Right lobe of liver (tissue), 6 donors: ENCODE data around the gene DOCK3. TPM values are rescaled to one million over a fixed set of nuclear protein-coding genes. Genes with fewer than 3 reads are reported as not detected.

Experiments used
- ATAC-seq, 4 donors: fragments of 200-7000 bp; cut with Tn5 transposase; one replicate each; pipeline ENCODE4 v1.9.1; 2020; ENCODE audit warnings: mild to moderate bottlenecking in 4 of 4, moderate library complexity in 4 of 4
- DNase-seq, 3 donors: peaks; one replicate each; pipeline ENCODE4 v3.0.0-alpha.2; 2020
- H3K27ac ChIP-seq, 3 donors: fragments of 200-600 bp; one replicate each; pipeline ENCODE4 v1.8.0; 2022
- H3K27me3 ChIP-seq, 2 donors: fragments of 200-600 bp; one replicate each; pipeline ENCODE4 v1.8.0; 2022
- H3K36me3 ChIP-seq, 4 donors: fragments of 200-600 bp; sonication (generic) in 1 of 4; one replicate each; pipeline versions ENCODE4 v1.5.1 to v1.8.0; 2017 to 2022; ENCODE audit warnings: control low read depth in 1 of 4
- H3K4me1 ChIP-seq, 4 donors: fragments of 200-600 bp; sonication (generic) in 1 of 4; one replicate each; pipeline versions ENCODE4 v1.5.1 to v1.8.0; 2017 to 2022; ENCODE audit warnings: control low read depth in 1 of 4
- H3K4me3 ChIP-seq, 3 donors: fragments of 200-600 bp; one replicate each; pipeline ENCODE4 v1.8.0; 2022
- H3K9me3 ChIP-seq, 4 donors: fragments of 200-600 bp; sonication (generic) in 1 of 4; one replicate each; pipeline versions ENCODE4 v1.5.1 to v1.8.0; 2017 to 2022; ENCODE audit warnings: control low read depth in 1 of 4
- POLR2A ChIP-seq: fragments of 450-650 bp; IDR thresholded peaks from one replicate; pipeline ENCODE4 v1.6.1; 2017; ENCODE audit warnings: antibody characterized with exemption, mild to moderate bottlenecking
- WGBS: methylation state at CpG from one replicate; pipeline ENCODE4 v1.1.6; 2018; ENCODE audit warnings: low coverage, low lambda C conversion rate; ENCODE audit not compliant: insufficient coverage; ENCODE audit errors: missing lambda C conversion rate; 5-methylcytosine and 5-hydroxymethylcytosine counted together
- intact Hi-C, 2 donors: fragments of 100-400 bp; cut with DNase I; formaldehyde crosslinking; loops; one replicate each; pipeline versions ENCODE4 v1.11.2 to v1.14.1; 2022
- total RNA-seq, 6 experiments: library from RNA; depleted of rRNA in 2 of 6; stranded (reverse); fragments of >200 nt in 2 of 6; fragmentation: NEBNext Ultra II Directional in 3 of 6; extraction: Animal tissue kit (Norgen Biotek cat#: 25700) in 3 of 6; gene quantifications; one replicate each; pipeline versions ENCODE4 v1.1.0 to v1.2.4, GENCODE V29; 2016 to 2023
- TF ChIP-seq, protein P1 (sequence below), 4 donors: fragments of 200-600 bp in 3 of 4; fragments of 450-650 bp in 1 of 4; IDR thresholded peaks; one replicate each; pipeline versions ENCODE4 v1.5.1 to v1.8.0; 2016 to 2022; ENCODE audit warnings: antibody characterized with exemption in 4 of 4, mild to moderate bottlenecking in 2 of 4
- donor health status: DM: no; HTN: yes; CAD: no.
- donor health status: DM: no; HTN: no; CAD: no.
- donor health status: DM: no; HTN: no; CAD: no.
- donor health status: DM: no; HTN: yes; CAD: no.
- donor health status: DM: no; HTN: yes; CAD: no.

DOCK3 gene
- total RNA-seq, 6 experiments from 2014 or later = 0.04 to 0.06 (median 0.06) TPM; not detected in 3

DNA sequence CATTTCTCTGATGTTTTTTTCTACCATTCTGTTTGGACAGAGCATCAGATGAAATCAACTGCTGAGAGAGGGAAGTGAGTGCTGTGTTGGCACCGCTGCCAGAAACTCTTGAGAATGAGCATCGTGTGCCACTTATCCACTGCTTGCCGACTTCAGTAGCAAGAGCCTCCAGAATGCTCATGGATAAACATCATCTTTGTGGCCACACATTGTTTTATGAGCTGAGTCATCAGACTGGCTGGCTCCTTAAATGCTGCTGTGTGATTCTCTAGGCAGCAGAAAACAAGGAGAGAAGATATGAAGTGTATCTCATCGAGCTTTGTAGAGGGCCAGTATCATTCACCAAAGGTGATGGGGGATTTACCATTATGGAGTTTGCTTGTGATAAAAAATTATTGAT lies 3.4 kb upstream of the DOCK3 start:
- peaks cover 0 to 6% of the 10 kb centered on the region in 2 donors for H3K27me3 ChIP-seq
- no peak for DNase-seq
- 46% methylated on average over 4 of the region's 4 CpGs for WGBS
- intact Hi-C loops = no loop called here
- H3K9me3 ChIP-seq = no peaks in the 10 kb centered on the region
- H3K36me3 ChIP-seq = no peaks in the 10 kb centered on the region
- no peak overlapping the region for H3K4me3 ChIP-seq
- no peak overlapping the region for H3K27ac ChIP-seq
- peaks cover 0 to 7% (median 0%) of the 10 kb centered on the region in 4 donors for H3K4me1 ChIP-seq
- TF ChIP-seq POLR2A = no peak
- TF ChIP-seq, protein P1, sequence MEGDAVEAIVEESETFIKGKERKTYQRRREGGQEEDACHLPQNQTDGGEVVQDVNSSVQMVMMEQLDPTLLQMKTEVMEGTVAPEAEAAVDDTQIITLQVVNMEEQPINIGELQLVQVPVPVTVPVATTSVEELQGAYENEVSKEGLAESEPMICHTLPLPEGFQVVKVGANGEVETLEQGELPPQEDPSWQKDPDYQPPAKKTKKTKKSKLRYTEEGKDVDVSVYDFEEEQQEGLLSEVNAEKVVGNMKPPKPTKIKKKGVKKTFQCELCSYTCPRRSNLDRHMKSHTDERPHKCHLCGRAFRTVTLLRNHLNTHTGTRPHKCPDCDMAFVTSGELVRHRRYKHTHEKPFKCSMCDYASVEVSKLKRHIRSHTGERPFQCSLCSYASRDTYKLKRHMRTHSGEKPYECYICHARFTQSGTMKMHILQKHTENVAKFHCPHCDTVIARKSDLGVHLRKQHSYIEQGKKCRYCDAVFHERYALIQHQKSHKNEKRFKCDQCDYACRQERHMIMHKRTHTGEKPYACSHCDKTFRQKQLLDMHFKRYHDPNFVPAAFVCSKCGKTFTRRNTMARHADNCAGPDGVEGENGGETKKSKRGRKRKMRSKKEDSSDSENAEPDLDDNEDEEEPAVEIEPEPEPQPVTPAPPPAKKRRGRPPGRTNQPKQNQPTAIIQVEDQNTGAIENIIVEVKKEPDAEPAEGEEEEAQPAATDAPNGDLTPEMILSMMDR (IDR thresholded peaks at IDR 0.05) = no peak
- no peak for ATAC-seq

DNA sequence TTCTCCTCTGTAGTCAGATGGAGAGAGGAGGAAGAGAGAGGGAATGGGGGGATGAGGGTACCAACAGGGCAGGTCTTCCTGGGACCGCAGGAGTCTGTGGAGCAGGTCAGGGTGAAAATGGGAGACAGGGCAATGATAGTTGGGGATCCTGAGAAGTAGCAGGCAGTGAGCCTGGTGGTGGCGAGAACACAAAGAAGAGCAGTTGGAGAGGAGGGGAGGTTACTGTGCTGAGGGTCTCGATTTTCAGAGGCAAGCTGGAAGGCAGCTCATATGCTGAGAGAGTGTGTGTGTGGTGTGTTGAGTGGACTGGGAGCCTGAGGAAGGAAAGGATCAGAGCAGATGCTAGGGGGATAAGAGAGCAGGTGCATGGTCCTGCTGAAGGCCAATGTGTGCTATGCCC lies 2.1 kb upstream of the DOCK3 start:
- intact Hi-C loops = no loop called here
- no peak for ATAC-seq
- H3K4me3 ChIP-seq = no peak overlapping the region

DNA sequence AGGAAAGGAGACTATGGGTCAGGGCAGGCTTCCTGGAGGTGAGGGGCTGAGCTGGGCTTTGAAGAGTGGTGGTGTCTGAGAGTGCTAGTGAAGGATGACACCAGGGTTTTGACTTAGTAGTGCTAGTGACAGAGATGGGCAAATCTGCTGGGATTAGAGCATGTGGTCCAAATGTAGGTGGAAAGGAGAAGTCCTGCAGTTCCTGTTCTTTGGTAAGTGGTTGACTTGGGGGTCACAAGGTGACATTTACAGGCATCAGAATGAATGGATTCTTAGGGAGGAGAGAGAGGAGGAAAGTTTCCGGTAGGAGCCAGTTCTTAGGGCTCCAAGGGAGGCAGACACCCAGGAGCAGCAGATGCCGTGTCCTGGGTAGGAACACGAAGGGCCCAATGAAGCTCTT lies 796 bp upstream of the DOCK3 start:
- no peak overlapping the region for H3K4me3 ChIP-seq
- H3K27me3 ChIP-seq = peaks cover 3 to 21% of the 10 kb centered on the region in 2 donors
- no peak overlapping the region for H3K27ac ChIP-seq
- DNase-seq (no peak), ATAC-seq (no peak)
- H3K9me3 ChIP-seq = no peaks in the 10 kb centered on the region
- intact Hi-C loops = no loop called here
- peaks cover 0 to 7% (median 0%) of the 10 kb centered on the region in 4 donors for H3K4me1 ChIP-seq
- no peak for TF ChIP-seq POLR2A
- TF ChIP-seq, protein P1 (IDR thresholded peaks at IDR 0.05) = no peak
- H3K36me3 ChIP-seq = no peaks in the 10 kb centered on the region
- WGBS = 63% methylated on average over 1 of the region's 3 CpGs

More for the DNA sequence above, 2.1 kb upstream of the DOCK3 start:
- H3K27ac ChIP-seq = no peak overlapping the region
- no peaks in the 10 kb centered on the region for H3K9me3 ChIP-seq
- H3K36me3 ChIP-seq = no peaks in the 10 kb centered on the region
- no peak for DNase-seq
- no peak for TF ChIP-seq POLR2A
- TF ChIP-seq, protein P1 (IDR thresholded peaks at IDR 0.05) = no peak
- H3K27me3 ChIP-seq = peaks cover 3 to 17% of the 10 kb centered on the region in 2 donors
- H3K4me1 ChIP-seq = peaks cover 0 to 7% (median 0%) of the 10 kb centered on the region in 4 donors
- 74% methylated on average over 3 of the region's 3 CpGs for WGBS

DNA sequence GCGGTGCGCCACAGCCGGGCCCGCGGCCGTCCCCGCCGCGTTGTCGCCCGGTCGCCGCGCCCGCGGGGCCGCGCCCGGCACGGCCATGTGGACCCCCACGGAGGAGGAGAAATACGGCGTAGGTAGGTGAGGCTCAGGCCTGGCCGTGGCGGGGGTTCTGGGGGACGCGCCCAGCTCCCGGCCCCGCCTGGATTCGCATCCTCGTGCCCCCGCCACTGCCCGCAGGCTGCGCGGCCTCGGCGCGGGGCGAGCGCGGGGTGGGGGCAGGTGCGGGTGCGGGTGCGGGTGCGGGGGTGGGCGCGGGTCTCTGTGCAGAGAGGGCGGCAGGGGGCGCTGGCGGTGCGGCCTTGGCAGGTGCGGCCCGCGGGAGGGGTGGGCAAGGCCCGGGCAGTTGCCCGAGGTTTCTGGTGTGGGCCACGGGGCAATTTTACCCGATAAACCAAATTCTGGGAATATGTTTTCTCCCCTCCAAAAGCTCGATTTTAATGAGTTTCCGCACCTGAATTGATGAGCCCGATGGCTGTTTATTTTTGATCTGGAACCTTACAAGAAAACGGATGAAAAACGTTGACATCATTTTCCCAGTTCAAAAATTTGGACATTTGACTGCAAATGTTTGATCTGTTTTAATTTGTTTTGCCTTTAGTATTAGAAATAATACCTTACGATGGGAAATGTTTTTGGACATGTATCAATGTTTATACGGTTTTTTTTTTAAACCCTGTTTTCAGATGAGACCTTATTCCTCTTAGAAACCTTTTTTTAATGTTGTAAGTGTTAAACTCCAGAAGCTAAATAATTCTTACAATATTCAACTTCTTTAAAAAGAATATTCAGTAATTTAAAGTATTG lies 678 bp downstream of the DOCK3 start:
- Histone ChIP-seq H3K27me3 (peaks cover 3 to 21% of the 10 kb centered on the region in 2 donors), H3K4me1 (peaks cover 0 to 7% (median 0%) of the 10 kb centered on the region in 4 donors), H3K36me3 (no peaks in the 10 kb centered on the region), H3K9me3 (no peaks in the 10 kb centered on the region), H3K27ac (no peak overlapping the region), H3K4me3 (peak overlapping the region in 2 of 3 donors; percentile 18 to 48)
- ATAC-seq = peak in 2 of 4 donors; percentile 29 to 31
- WGBS = 14% methylated on average over 9 of the region's 65 CpGs
- intact Hi-C loops = no loop called here
- TF ChIP-seq, protein P1 (IDR thresholded peaks at IDR 0.05) = peak in 3 of 4 donors; percentile 17 to 28 (median 24)
- TF ChIP-seq POLR2A = no peak
- peak in 1 of 3 donors; percentile 28 for DNase-seq
